BLaER1 (cell line): Measurements from ENCODE around the gene NRIP2.

Experiments
- H3K27ac ChIP-seq: shearing (Covaris generic); formaldehyde crosslinking; 2 replicates; pipeline ENCODE4 v1.8.1; 2022
- H3K27me3 ChIP-seq: shearing (Covaris generic); formaldehyde crosslinking; 2 replicates; pipeline ENCODE4 v1.8.1; 2022
- H3K36me3 ChIP-seq: shearing (Covaris generic); formaldehyde crosslinking; 2 replicates; pipeline ENCODE4 v1.8.1; 2022
- H3K4me1 ChIP-seq: shearing (Covaris generic); formaldehyde crosslinking; 2 replicates; pipeline ENCODE4 v1.8.1; 2022
- H3K4me2 ChIP-seq: shearing (Covaris generic); formaldehyde crosslinking; 2 replicates; pipeline ENCODE4 v1.8.1; 2022
- H3K4me3 ChIP-seq: shearing (Covaris generic); formaldehyde crosslinking; 2 replicates; pipeline ENCODE4 v1.8.1; 2022
- H3K9ac ChIP-seq: shearing (Covaris generic); formaldehyde crosslinking; 2 replicates; pipeline ENCODE4 v1.8.1; 2022
- H3K9me3 ChIP-seq: shearing (Covaris generic); formaldehyde crosslinking; 2 replicates; pipeline ENCODE4 v1.8.1; 2022
- H4K20me1 ChIP-seq: shearing (Covaris generic); formaldehyde crosslinking; 2 replicates; pipeline ENCODE4 v1.8.1; 2022
- Cebpa-rat ChIP-seq: shearing (Covaris generic); IDR thresholded peaks from 2 replicates; pipeline ENCODE4 v1.8.1; 2022

Gene NRIP2

DNA sequence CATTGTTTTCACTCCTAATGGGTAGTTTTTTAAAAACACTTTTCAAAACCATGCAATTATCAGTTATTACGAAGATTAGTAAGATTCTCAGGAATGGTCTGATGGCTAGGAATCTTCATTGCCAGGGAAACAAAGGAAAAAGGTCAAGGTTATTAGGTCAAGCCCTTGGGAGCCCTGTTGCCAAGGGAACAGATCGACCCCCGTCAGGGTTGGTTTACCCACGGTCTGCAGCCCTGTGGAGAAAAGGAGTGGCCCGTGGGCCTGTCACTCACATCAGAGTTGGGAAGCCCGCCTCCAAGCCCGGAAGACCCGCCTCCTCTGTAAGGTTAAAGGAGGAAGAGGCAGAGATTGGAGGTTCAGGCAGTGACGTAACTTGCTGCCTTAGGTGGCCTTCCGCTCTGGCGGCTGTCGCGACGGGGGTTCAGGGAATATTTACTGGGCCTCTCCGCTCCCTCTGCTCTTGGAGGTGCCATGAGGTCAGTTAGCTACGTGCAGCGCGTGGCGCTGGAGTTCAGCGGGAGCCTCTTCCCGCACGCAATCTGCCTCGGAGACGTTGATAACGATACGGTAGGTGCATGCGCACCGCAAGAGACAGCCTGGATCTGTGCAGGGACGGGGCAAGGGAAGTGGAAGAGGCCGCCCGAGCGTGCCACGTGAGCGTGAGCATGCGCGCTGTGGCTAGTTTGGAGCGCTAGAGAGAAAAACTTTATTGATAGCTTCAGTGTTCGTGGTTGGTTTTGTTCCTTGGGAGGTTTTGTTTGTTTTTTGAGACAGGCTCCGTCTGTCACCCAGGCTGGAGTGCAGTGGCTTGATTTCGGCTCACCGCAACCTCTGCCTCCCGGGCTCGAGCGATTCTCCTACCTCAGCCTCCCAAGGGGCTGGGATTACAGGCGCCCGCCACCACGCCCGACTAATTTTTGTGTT is 22.3 kb downstream of the NRIP2 start, which contains the start of gene ITFG2:
ITFG2 (plus strand) TSS at position 379 of the 924 bp plus-strand sequence; CDS start at position 472, 93 bp downstream.
- peaks cover 15% of the 10 kb centered on the region; the same call in 1 of the 2 replicates for H4K20me1 ChIP-seq
- peak within 1 kb of the TSS; percentile 94 for H3K4me2 ChIP-seq
- peak within 1 kb of the TSS; percentile 78 for H3K4me3 ChIP-seq
- H3K4me1 ChIP-seq: peaks cover 18% of the 10 kb centered on the region
- no peaks in the 10 kb centered on the region for H3K9me3 ChIP-seq
- no peaks in the 10 kb centered on the region for H3K27me3 ChIP-seq
- H3K36me3 ChIP-seq: peaks cover 27% of the 10 kb centered on the region
- 0 out of 2 replicates have a peak, but pooled peaks have one; percentile 17 for TF ChIP-seq Cebpa-rat
- peak within 1 kb of the TSS; percentile 90 for H3K27ac ChIP-seq
- peak within 1 kb of the TSS; percentile 86 for H3K9ac ChIP-seq

DNA sequence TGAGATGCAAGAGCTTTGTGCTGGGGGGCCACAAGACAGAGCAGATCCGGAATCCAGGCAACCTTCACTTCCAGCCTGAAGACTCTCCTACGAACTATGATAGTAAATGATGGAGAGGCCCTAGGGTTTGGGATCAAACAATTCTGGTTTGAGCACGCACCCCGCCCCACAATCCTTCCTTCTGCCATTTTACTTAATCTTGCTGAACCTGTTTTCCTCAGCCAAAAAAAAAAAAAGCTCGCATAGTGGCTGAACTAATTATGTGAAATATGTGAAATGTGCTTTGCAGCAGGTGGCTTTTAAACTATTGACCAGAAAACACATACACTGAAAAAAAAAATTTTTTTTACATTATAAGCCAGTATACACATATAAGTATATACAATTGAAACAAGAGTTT is 23.0 kb downstream of the NRIP2 start:
- H3K4me3 ChIP-seq: peak overlapping the region; percentile 78

DNA sequence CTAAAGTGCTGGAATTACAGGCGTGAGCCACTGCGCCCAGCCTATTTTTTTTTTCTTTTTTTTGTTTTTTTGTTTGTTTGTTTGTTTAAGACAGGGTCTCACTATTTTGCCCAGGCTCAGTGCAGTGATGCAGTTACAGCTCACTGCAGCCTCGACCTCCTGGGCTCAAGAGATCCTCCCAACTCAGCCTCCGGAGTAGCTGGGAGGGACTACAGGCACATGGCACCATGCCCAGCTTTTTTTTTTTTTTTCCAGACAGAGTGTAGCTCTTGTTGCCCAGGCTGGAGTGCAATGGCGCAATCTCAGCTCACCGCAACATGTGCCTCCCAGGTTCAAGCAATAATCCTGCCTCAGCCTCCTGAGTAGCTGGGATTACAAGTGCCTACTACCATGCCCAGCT is 28.1 kb downstream of the NRIP2 start:
- Histone ChIP-seq H3K4me3 (no peak overlapping the region), H3K36me3 (peaks cover 50% of the 10 kb centered on the region), H3K4me1 (peaks cover 20% of the 10 kb centered on the region), H3K27me3 (no peaks in the 10 kb centered on the region), H3K9ac (no peak overlapping the region), H3K27ac (no peak overlapping the region), H3K4me2 (no peak overlapping the region), H4K20me1 (peaks cover 21% of the 10 kb centered on the region; the same call in 1 of the 2 replicates), H3K9me3 (no peaks in the 10 kb centered on the region)
- TF ChIP-seq Cebpa-rat: no peak

More for the DNA sequence above, 23.0 kb downstream of the NRIP2 start:
- H3K9ac ChIP-seq: no peak overlapping the region
- no peak overlapping the region for H3K27ac ChIP-seq
- no peak for TF ChIP-seq Cebpa-rat
- H3K4me2 ChIP-seq: peak overlapping the region; percentile 73
- H3K4me1 ChIP-seq: peaks cover 18% of the 10 kb centered on the region
- H3K9me3 ChIP-seq: no peaks in the 10 kb centered on the region
- H3K36me3 ChIP-seq: peaks cover 23% of the 10 kb centered on the region
- peaks cover 9% of the 10 kb centered on the region; the same call in 1 of the 2 replicates for H4K20me1 ChIP-seq
- H3K27me3 ChIP-seq: no peaks in the 10 kb centered on the region

DNA sequence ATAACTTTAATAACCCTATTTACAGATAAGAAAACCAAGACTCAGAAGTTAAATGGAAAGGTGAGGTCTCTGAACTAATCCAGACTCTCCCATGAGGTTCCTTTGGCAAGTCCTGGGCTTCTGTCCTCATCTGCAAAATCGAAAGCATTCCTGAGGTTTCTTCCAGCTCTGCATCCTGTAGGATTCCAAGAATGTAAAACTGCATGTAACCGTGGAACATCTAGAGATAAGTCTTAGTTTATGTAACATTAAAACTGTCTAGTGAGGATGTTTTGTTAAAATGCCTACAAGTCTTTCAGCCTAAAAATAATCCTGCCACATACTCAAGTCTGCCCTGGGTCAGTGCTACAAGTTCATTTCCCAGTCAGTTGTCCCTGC is 29.7 kb downstream of the NRIP2 start:
- Histone ChIP-seq H3K27me3 (no peaks in the 10 kb centered on the region), H3K4me1 (peaks cover 18% of the 10 kb centered on the region), H3K4me3 (no peak overlapping the region), H4K20me1 (peaks cover 37% of the 10 kb centered on the region), H3K9me3 (no peaks in the 10 kb centered on the region), H3K27ac (no peak overlapping the region), H3K4me2 (no peak overlapping the region), H3K9ac (no peak overlapping the region), H3K36me3 (peaks cover 65% of the 10 kb centered on the region)
- TF ChIP-seq Cebpa-rat: no peak

DNA sequence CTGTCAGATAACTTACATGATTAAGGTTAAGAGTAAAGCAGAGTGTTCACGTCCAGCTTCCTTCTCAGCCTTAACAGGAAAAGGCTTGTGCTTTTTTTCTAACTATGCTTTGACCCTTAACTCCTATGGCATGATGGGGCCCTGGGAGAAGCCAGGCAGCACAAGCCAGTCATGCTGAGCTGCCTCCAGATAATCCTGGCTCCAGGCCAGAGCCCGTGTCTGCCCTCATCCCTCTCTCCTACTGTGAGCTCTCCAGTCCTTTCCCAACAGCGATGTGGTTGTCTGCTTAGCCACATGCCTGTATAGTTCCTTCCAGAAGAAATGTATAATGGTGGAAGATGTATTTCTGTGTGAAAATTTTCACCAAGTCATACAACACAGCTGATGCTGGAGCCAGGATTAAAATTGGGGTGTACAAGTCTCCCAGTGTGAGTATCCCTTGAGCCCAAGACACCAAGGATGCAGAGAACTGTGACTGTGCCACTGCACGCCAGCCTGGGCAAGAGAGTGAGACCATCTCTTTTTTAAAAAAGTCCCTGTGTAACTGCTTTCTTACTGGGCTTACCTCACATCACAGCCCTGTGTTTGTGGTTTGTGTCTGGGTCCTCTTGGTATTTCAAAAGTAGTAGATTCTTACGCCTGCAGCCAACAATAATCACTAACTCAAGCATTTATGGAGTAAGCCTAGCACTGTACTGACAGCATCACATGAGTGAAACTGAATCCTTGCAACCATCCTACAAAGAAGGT is 30.3 kb downstream of the NRIP2 start:
- no peak overlapping the region for H3K4me3 ChIP-seq
- peaks cover 42% of the 10 kb centered on the region for H4K20me1 ChIP-seq
- TF ChIP-seq Cebpa-rat: no peak
- peak overlapping the region; percentile 25; the same call in 1 of the 2 replicates for H3K4me2 ChIP-seq
- H3K27ac ChIP-seq: no peak overlapping the region
- H3K27me3 ChIP-seq: no peaks in the 10 kb centered on the region
- no peak overlapping the region for H3K9ac ChIP-seq
- H3K4me1 ChIP-seq: peaks cover 18% of the 10 kb centered on the region
- H3K36me3 ChIP-seq: peaks cover 71% of the 10 kb centered on the region
- H3K9me3 ChIP-seq: no peaks in the 10 kb centered on the region

DNA sequence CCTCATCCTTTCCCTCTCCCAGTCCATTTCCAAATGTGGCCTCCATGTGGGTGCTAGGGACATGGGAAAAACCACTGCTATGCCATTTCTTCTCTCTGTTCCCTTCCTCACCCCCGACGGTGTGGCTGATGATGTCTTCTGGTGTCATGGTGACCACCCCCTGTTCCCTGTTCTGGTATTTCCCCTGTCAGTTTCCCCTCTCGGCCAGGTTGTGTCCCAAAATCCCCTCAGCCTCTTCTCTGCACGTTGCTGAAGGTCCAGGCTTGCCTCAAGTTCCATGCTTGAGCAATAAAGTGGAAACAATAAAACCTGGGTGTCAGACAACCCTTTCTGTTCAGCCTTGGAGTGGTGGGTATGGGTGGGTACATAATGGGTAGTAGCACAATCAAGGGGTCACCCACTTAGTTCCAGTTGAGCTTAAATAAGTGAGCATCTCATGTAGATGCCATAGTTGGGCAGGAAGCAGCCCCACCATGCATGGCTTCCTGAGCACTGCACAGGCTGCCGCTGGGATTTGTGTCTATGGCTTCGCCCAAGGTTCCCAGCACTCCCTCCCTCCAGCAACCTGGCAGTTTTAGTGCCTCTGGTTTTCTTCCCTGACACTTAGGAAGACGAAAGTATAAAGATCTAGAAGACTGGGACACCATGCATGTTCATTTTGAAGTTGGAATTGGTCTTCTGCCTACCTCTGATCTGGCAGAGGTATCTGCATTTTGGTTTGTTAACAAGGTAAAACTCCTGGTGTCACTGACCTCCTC is 31.0 kb downstream of the NRIP2 start:
- peak overlapping the region; percentile 25 for H3K4me2 ChIP-seq
- H3K27ac ChIP-seq: no peak overlapping the region
- H3K4me3 ChIP-seq: no peak overlapping the region
- no peak for TF ChIP-seq Cebpa-rat
- no peaks in the 10 kb centered on the region for H3K9me3 ChIP-seq
- H3K9ac ChIP-seq: no peak overlapping the region
- peaks cover 50% of the 10 kb centered on the region for H4K20me1 ChIP-seq
- H3K4me1 ChIP-seq: peaks cover 18% of the 10 kb centered on the region
- peaks cover 79% of the 10 kb centered on the region for H3K36me3 ChIP-seq
- no peaks in the 10 kb centered on the region for H3K27me3 ChIP-seq

DNA sequence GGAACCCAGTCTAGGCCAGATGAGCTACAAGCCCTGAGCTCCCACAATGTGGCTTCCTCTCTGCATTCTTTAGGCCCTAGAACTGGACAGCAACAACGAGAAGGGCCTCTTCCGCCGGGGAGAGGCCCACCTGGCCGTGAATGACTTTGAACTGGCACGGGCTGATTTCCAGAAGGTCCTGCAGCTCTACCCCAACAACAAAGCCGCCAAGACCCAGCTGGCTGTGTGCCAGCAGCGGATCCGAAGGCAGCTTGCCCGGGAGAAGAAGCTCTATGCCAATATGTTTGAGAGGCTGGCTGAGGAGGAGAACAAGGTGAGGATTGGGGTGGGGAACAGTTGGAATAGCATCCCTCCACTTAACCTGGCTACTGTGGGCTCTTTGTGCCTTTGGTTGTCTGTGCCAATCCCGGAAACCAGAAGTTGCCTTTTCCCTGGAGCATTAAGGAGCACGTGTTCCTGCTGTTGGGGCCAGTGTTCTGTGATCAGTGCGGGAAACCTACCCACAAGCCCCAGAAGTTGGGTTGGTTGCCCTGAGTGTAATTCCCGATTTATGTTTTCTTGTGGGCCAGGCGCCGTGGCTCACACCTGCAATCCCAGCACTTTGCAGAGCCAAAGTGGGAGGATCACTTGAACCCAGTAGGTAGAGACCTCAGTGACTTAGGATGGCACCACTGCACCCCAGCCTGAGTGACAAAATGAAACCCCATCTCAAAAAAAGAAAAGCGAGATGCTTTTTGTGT is 33.6 kb downstream of the NRIP2 start:
- no peaks in the 10 kb centered on the region for H3K9me3 ChIP-seq
- peaks cover 76% of the 10 kb centered on the region for H4K20me1 ChIP-seq
- peaks cover 94% of the 10 kb centered on the region for H3K36me3 ChIP-seq

DNA sequence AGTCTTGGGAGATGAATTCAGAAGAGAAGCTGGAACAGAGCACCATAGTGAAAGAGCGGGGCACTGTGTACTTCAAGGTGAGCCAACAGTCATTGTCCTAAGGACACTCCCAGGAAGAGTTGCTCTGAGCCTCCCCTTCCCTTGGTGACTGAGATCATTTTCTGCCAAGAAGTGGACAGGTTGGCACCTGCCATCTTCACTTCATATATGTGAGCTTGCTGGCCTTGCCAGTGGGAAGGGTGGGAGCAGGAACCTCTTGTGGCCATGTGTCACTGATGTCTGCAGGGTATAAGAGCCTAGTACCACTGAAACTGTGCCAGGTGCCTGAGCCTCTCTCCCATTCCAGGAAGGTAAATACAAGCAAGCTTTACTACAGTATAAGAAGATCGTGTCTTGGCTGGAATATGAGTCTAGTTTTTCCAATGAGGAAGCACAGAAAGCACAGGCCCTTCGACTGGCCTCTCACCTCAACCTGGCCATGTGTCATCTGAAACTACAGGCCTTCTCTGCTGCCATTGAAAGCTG is 34.7 kb downstream of the NRIP2 start:
- Histone ChIP-seq H3K4me3 (no peak overlapping the region), H4K20me1 (peaks cover 82% of the 10 kb centered on the region), H3K36me3 (peaks cover 84% of the 10 kb centered on the region), H3K27me3 (peaks cover under 1% of the 10 kb centered on the region; the same call in 1 of the 2 replicates), H3K27ac (no peak overlapping the region), H3K9ac (no peak overlapping the region), H3K4me1 (peaks cover 31% of the 10 kb centered on the region), H3K9me3 (no peaks in the 10 kb centered on the region), H3K4me2 (no peak overlapping the region)
- no peak for TF ChIP-seq Cebpa-rat

More for the DNA sequence above, 33.6 kb downstream of the NRIP2 start:
- no peak overlapping the region for H3K9ac ChIP-seq
- no peaks in the 10 kb centered on the region for H3K27me3 ChIP-seq
- TF ChIP-seq Cebpa-rat: no peak
- peaks cover 28% of the 10 kb centered on the region for H3K4me1 ChIP-seq
- no peak overlapping the region for H3K27ac ChIP-seq
- no peak overlapping the region for H3K4me3 ChIP-seq
- no peak overlapping the region for H3K4me2 ChIP-seq
